H9 (cell line): ENCODE data around the gene YAE1. TPM values are rescaled to one million over a fixed set of nuclear protein-coding genes. Genes with fewer than 3 reads are reported as not detected.

Source experiments
- DNase-seq: peaks from one replicate; pipeline ENCODE4 v3.0.0-alpha.2; 2017
- H2AFZ ChIP-seq: one replicate; pipeline ENCODE4 v1.6.1; 2013; ENCODE audit warnings: mild to moderate bottlenecking, low read length, control low read depth, moderate library complexity
- H2AK5ac ChIP-seq: 2 replicates; pipeline ENCODE4 v1.6.1; 2013; ENCODE audit warnings: low read length, control low read depth, mixed read lengths; ENCODE audit not compliant: insufficient read length
- H2BK120ac ChIP-seq: one replicate; pipeline ENCODE4 v1.6.1; 2013; ENCODE audit warnings: low read depth, mild to moderate bottlenecking, low read length, control low read depth, inconsistent platforms; ENCODE audit not compliant: poor library complexity, severe bottlenecking
- H2BK12ac ChIP-seq: 2 replicates; pipeline ENCODE4 v1.6.1; 2013; ENCODE audit warnings: low read length, control low read depth, mixed read lengths, low read depth; ENCODE audit not compliant: insufficient read length
- H2BK15ac ChIP-seq: 2 replicates; pipeline ENCODE4 v1.6.1; 2013; ENCODE audit warnings: low read depth, low read length, control low read depth
- H2BK20ac ChIP-seq: one replicate; pipeline ENCODE4 v1.6.1; 2013; ENCODE audit warnings: low read depth, mild to moderate bottlenecking, low read length, control low read depth, inconsistent platforms; ENCODE audit not compliant: poor library complexity, severe bottlenecking
- H2BK5ac ChIP-seq: 2 replicates; pipeline ENCODE4 v1.6.1; 2013; ENCODE audit warnings: low read length, control low read depth, mixed read lengths; ENCODE audit not compliant: insufficient read length
- H3K14ac ChIP-seq: 2 replicates; pipeline ENCODE4 v1.6.1; 2013; ENCODE audit warnings: low read length, control low read depth; ENCODE audit not compliant: insufficient read depth
- H3K18ac ChIP-seq: 2 replicates; pipeline ENCODE4 v1.6.1; 2013; ENCODE audit warnings: low read depth, mild to moderate bottlenecking, mixed read lengths, low read length, control low read depth; ENCODE audit not compliant: insufficient read length
- H3K23ac ChIP-seq: 2 replicates; pipeline ENCODE4 v1.6.1; 2013; ENCODE audit warnings: low read length, control low read depth, mixed read lengths, low read depth; ENCODE audit not compliant: insufficient read length
- H3K23me2 ChIP-seq: 2 replicates; pipeline ENCODE4 v1.6.1; 2013; ENCODE audit warnings: low read depth, mild to moderate bottlenecking, mixed read lengths, low read length, control low read depth; ENCODE audit not compliant: insufficient read length, poor library complexity, severe bottlenecking
- H3K27ac ChIP-seq: 2 replicates; pipeline ENCODE4 v1.5.1; 2013; ENCODE audit warnings: low read length, control low read depth, mixed read lengths, low read depth; ENCODE audit not compliant: insufficient read length
- H3K27me3 ChIP-seq: 2 replicates; pipeline ENCODE4 v1.6.1; 2013; ENCODE audit warnings: low read length, control low read depth, inconsistent platforms; ENCODE audit not compliant: insufficient read depth
- H3K4ac ChIP-seq: 2 replicates; pipeline ENCODE4 v1.6.1; 2013; ENCODE audit warnings: low read depth, mild to moderate bottlenecking, control low read depth, inconsistent platforms, low read length, moderate library complexity
- H3K4me1 ChIP-seq: 2 replicates; pipeline ENCODE4 v1.6.1; 2013; ENCODE audit warnings: low read length, control low read depth, inconsistent platforms; ENCODE audit not compliant: insufficient read depth
- H3K4me2 ChIP-seq: 2 replicates; pipeline ENCODE4 v1.6.1; 2013; ENCODE audit warnings: low read length, control low read depth, mixed read lengths; ENCODE audit not compliant: insufficient read length, insufficient read depth
- H3K56ac ChIP-seq: 2 replicates; pipeline ENCODE4 v1.6.1; 2013; ENCODE audit warnings: low read depth, mild to moderate bottlenecking, mixed read lengths, low read length, control low read depth; ENCODE audit not compliant: insufficient read length
- H3K79me1 ChIP-seq: 2 replicates; pipeline ENCODE4 v1.6.1; 2013; ENCODE audit warnings: low read depth, mild to moderate bottlenecking, moderate library complexity, low read length, control low read depth, inconsistent platforms; ENCODE audit not compliant: insufficient read depth, poor library complexity, severe bottlenecking
- H3K79me2 ChIP-seq: 2 replicates; pipeline ENCODE4 v1.6.1; 2013; ENCODE audit warnings: low read length, control low read depth, inconsistent platforms; ENCODE audit not compliant: insufficient read depth
- H3K9ac ChIP-seq: 2 replicates; pipeline ENCODE4 v1.6.1; 2013; ENCODE audit warnings: low read length, control low read depth, mixed read lengths; ENCODE audit not compliant: insufficient read length; ENCODE audit errors: extremely low read depth
- H3K9me3 ChIP-seq: one replicate; pipeline ENCODE4 v1.6.1; 2013; ENCODE audit warnings: low read depth, low read length, inconsistent platforms; ENCODE audit not compliant: control insufficient read depth
- H3T11ph ChIP-seq: one replicate; pipeline ENCODE4 v1.6.1; 2013; ENCODE audit warnings: mild to moderate bottlenecking, low read length, control low read depth, inconsistent platforms
- H4K20me1 ChIP-seq: one replicate; pipeline ENCODE4 v1.6.1; 2013; ENCODE audit not compliant: control insufficient read depth, insufficient read length, insufficient read depth
- H4K5ac ChIP-seq: 2 replicates; pipeline ENCODE4 v1.6.1; 2013; ENCODE audit warnings: low read depth, mild to moderate bottlenecking, mixed read lengths, low read length, control low read depth; ENCODE audit not compliant: insufficient read length
- H4K8ac ChIP-seq: replicated peaks from 2 replicates; pipeline ENCODE4 v1.6.1; 2013; ENCODE audit warnings: low read length, control low read depth, mixed read lengths, low read depth; ENCODE audit not compliant: insufficient read length
- H4K91ac ChIP-seq: 2 replicates; pipeline ENCODE4 v1.6.1; 2013; ENCODE audit warnings: low read depth, mild to moderate bottlenecking, moderate library complexity, mixed read lengths, low read length, control low read depth; ENCODE audit not compliant: insufficient read length
- H3K27ac Mint-ChIP-seq, 3 experiments: 2 replicates in 2 of 3; 3 replicates in 1 of 3; pipeline ENCODE4 v1.8.0; 2020 to 2021; ENCODE audit warnings: mixed read lengths in 3 of 3, mild to moderate bottlenecking in 1 of 3, moderate library complexity in 1 of 3
- H3K27me3 Mint-ChIP-seq: 2 replicates; pipeline ENCODE4 v1.8.0; 2021; ENCODE audit warnings: low read depth, mild to moderate bottlenecking, moderate library complexity, mixed read lengths
- H3K36me3 Mint-ChIP-seq, 3 experiments: 2 replicates in 2 of 3; 3 replicates in 1 of 3; pipeline ENCODE4 v1.8.0; 2020 to 2021; ENCODE audit warnings: low read depth in 3 of 3, mixed read lengths in 3 of 3; ENCODE audit not compliant: insufficient read depth in 1 of 3
- H3K4me1 Mint-ChIP-seq, 2 experiments: 2 replicates each; pipeline ENCODE4 v1.8.0; 2020; ENCODE audit warnings: mixed read lengths in 2 of 2
- H3K4me3 Mint-ChIP-seq, 2 experiments: 2 replicates in 1 of 2; 3 replicates in 1 of 2; pipeline ENCODE4 v1.8.0; 2020 to 2021; ENCODE audit warnings: mild to moderate bottlenecking in 2 of 2, mixed read lengths in 2 of 2, moderate library complexity in 1 of 2
- H3K9me3 Mint-ChIP-seq, 2 experiments: 2 replicates in 1 of 2; 3 replicates in 1 of 2; pipeline ENCODE4 v1.8.0; 2020; ENCODE audit warnings: mild to moderate bottlenecking in 2 of 2, mixed read lengths in 2 of 2, moderate library complexity in 1 of 2
- WGBS: extraction: QIAGEN DNeasy Blood & Tissue Kit; methylation state at CpG from one replicate; pipeline ENCODE4 v1.1.7; 2013; ENCODE audit warnings: missing lambda C conversion rate, low lambda C conversion rate, mixed read lengths; ENCODE audit not compliant: insufficient read length; ENCODE audit errors: extremely low coverage; 5-methylcytosine and 5-hydroxymethylcytosine counted together
- total RNA-seq: library from RNA; stranded (reverse); gene quantifications from 2 replicates; pipeline ENCODE4 v1.2.1, GENCODE V29; 2021
- TF ChIP-seq, protein P1 (sequence below): fragments of 200-600 bp; sonication (generic); conservative IDR thresholded peaks from 3 replicates; pipeline ENCODE4 v1.8.0; 2021; ENCODE audit warnings: antibody characterized with exemption, mild to moderate bottlenecking

Gene YAE1
- total RNA-seq, 1 experiment from 2014 or later, result 28.8 TPM

DNA sequence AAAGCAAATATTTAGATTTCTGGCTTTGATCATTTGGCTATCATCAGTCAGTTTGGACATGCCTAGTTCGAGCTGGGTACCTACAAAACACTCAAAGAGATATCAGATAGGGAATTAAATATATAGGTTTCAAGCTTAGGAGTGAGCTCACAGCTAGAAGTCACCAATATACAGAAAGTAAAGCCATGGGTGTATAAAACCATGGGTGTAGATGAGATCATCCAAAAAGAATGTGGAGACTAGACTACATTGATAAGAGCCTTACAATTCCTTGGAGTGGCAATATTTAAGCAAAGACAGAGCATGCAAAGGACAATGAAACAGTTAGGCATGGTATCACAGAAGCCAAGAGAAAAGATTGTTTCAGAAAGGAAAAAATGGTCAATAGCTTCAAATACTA is 49.9 kb downstream of the YAE1 start:
- Histone ChIP-seq H3K4me1 (no peaks in the 10 kb centered on the region), H3K23ac (no peak overlapping the region), H3K27me3 (no peaks in the 10 kb centered on the region), H2AK5ac (no peak overlapping the region), H3K56ac (no peak overlapping the region), H2BK20ac (no peak overlapping the region), H3K79me1 (no peaks in the 10 kb centered on the region), H4K8ac (no peak overlapping the region), H3K18ac (no peak overlapping the region), H2BK12ac (no peak overlapping the region), H4K91ac (no peak overlapping the region), H4K20me1 (no peaks in the 10 kb centered on the region), H4K5ac (no peak overlapping the region), H3K27ac (no peak overlapping the region), H3K4ac (no peak overlapping the region), H3K14ac (no peak overlapping the region), H3K9me3 (no peaks in the 10 kb centered on the region), H2BK120ac (no peak overlapping the region), H2AFZ (no peak overlapping the region), H2BK5ac (no peak overlapping the region), H3K4me2 (no peak overlapping the region), H3K9ac (no peak overlapping the region), H3K79me2 (no peaks in the 10 kb centered on the region), H2BK15ac (no peak overlapping the region), H3K23me2 (no peaks in the 10 kb centered on the region), H3T11ph (no peak overlapping the region)
- TF ChIP-seq, protein P1, sequence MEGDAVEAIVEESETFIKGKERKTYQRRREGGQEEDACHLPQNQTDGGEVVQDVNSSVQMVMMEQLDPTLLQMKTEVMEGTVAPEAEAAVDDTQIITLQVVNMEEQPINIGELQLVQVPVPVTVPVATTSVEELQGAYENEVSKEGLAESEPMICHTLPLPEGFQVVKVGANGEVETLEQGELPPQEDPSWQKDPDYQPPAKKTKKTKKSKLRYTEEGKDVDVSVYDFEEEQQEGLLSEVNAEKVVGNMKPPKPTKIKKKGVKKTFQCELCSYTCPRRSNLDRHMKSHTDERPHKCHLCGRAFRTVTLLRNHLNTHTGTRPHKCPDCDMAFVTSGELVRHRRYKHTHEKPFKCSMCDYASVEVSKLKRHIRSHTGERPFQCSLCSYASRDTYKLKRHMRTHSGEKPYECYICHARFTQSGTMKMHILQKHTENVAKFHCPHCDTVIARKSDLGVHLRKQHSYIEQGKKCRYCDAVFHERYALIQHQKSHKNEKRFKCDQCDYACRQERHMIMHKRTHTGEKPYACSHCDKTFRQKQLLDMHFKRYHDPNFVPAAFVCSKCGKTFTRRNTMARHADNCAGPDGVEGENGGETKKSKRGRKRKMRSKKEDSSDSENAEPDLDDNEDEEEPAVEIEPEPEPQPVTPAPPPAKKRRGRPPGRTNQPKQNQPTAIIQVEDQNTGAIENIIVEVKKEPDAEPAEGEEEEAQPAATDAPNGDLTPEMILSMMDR, result no peak
- no peak for DNase-seq
- no CpG with 5 or more reads among the region's 1 CpG for WGBS
- Mint-ChIP-seq H3K4me1 (no peaks in the 10 kb centered on the region), H3K9me3 (no peaks in the 10 kb centered on the region), H3K27ac (no peak overlapping the region), H3K36me3 (no peaks in the 10 kb centered on the region), H3K4me3 (no peak overlapping the region), H3K27me3 (no peaks in the 10 kb centered on the region)
